Measurements from ENCODE around the gene GALNT2.
A peak's percentile ranks its signal among the peaks of the same experiment; 100 is the strongest.

The GALNT2 gene

GRCh38 chr1:230288641-230289349 lies 221.8 kb downstream of the GALNT2 start:
- H3K36me3 ChIP-seq = no peaks in the 10 kb centered on the region
- TF ChIP-seq, protein P1, sequence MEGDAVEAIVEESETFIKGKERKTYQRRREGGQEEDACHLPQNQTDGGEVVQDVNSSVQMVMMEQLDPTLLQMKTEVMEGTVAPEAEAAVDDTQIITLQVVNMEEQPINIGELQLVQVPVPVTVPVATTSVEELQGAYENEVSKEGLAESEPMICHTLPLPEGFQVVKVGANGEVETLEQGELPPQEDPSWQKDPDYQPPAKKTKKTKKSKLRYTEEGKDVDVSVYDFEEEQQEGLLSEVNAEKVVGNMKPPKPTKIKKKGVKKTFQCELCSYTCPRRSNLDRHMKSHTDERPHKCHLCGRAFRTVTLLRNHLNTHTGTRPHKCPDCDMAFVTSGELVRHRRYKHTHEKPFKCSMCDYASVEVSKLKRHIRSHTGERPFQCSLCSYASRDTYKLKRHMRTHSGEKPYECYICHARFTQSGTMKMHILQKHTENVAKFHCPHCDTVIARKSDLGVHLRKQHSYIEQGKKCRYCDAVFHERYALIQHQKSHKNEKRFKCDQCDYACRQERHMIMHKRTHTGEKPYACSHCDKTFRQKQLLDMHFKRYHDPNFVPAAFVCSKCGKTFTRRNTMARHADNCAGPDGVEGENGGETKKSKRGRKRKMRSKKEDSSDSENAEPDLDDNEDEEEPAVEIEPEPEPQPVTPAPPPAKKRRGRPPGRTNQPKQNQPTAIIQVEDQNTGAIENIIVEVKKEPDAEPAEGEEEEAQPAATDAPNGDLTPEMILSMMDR (IDR thresholded peaks at IDR 0.05; ENCODE audit: low read depth, low read length) = no peak
- H3K4me3 ChIP-seq (ENCODE audit: low read depth, low read length) = no peak overlapping the region
- DNase-seq = no peak
- H3K27me3 ChIP-seq (ENCODE audit: insufficient read depth, low read depth, severe bottlenecking) = no peaks in the 10 kb centered on the region
- no peaks in the 10 kb centered on the region for H3K9me3 ChIP-seq (ENCODE audit: severe bottlenecking)
- no peak overlapping the region for H3K27ac ChIP-seq

DNA sequence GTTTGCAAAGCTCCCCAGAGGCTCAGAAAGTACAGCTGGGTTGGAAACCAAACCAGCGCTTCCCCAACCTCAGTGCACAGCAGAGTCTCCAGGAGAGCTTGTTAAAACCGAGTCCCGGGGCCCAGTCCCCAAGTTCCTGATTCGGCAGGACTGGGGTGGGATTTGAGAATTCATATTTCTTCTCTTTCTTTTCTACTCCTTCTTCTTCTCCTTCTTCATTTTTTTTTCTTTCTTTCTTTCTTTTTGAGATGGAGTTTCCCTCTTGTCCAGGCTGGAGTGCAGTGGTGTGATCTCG lies 222.3 kb downstream of the GALNT2 start:
- Histone ChIP-seq H3K36me3 (no peaks in the 10 kb centered on the region), H3K27me3 (ENCODE audit: insufficient read depth, low read depth, severe bottlenecking) (no peaks in the 10 kb centered on the region), H3K9me3 (ENCODE audit: severe bottlenecking) (no peaks in the 10 kb centered on the region), H3K4me3 (ENCODE audit: low read depth, low read length) (no peak overlapping the region), H3K27ac (no peak overlapping the region)
- no peak for DNase-seq
- TF ChIP-seq, protein P1 (IDR thresholded peaks at IDR 0.05; ENCODE audit: low read depth, low read length) = no peak

- Histone ChIP-seq H3K9me3 (ENCODE audit: severe bottlenecking) (no peaks in the 10 kb centered on the region), H3K4me3 (ENCODE audit: low read depth, low read length) (no peak overlapping the region), H3K27me3 (ENCODE audit: insufficient read depth, low read depth, severe bottlenecking) (no peaks in the 10 kb centered on the region), H3K27ac (peak overlapping the region; percentile 33), H3K36me3 (no peaks in the 10 kb centered on the region)
- DNase-seq = peak; percentile 10
- TF ChIP-seq, protein P1 (IDR thresholded peaks at IDR 0.05; ENCODE audit: low read depth, low read length) = no peak
These were observed 224.9 kb downstream of the GALNT2 start for GRCh38 chr1:230291731-230292620.

DNA sequence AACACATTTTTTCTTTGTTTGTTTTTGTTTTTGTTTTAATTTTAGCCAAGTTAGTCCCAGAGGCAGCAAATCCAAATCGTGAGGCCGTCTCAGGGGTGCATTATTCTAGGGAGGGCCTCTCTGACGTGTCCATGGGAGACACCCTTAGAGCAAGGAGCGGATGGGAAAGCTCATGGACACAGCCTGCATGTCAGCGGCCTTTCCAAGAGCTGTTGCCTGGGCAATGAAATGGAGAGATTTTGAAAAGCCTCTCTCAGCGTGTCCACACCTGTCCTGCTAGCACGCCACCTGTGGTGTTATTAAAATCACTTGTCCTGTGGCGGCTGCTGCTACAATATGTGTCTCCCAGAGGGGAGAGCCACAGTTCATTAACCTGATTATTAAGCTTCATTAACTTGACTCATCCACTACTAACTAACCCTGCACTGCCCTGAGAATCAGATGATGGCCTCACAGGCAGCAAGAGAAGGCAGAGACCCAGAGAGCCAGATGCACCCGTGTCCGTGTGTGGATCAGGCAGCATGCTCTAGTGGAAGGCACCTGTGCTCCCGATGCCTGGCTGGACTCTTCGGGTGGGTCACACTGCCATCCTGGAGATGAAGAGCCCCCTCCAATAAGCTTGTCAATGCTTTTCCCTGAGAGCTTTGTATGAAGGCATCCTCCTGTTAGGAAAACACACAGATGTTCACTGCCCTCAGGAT lies 225.8 kb downstream of the GALNT2 start:
- TF ChIP-seq, protein P1 (IDR thresholded peaks at IDR 0.05; ENCODE audit: low read depth, low read length) = peak; percentile 31; the same call in 1 of the 2 replicates
- Histone ChIP-seq H3K27ac (peak overlapping the region; percentile 33), H3K36me3 (no peaks in the 10 kb centered on the region), H3K27me3 (ENCODE audit: insufficient read depth, low read depth, severe bottlenecking) (no peaks in the 10 kb centered on the region), H3K9me3 (ENCODE audit: severe bottlenecking) (peaks cover 2% of the 10 kb centered on the region), H3K4me3 (ENCODE audit: low read depth, low read length) (no peak overlapping the region)
- DNase-seq = peak; percentile 71

DNA sequence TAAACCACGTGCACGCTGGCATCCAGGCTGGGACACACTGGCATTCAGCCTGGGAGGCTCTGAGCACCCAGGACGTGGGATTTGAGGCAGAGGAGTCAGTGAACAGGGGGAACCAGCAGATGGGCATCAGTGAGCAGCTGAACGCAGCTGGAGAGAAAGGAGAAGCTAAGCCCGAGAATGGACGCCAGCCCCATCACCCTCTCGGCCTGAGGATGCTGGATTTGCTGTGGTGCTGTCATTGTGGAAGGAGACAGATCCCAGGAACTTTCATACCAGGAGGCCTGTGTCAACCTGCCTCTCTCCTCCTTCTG lies 226.3 kb downstream of the GALNT2 start:
- H3K4me3 ChIP-seq (ENCODE audit: low read depth, low read length) = no peak overlapping the region
- no peaks in the 10 kb centered on the region for H3K36me3 ChIP-seq
- H3K27me3 ChIP-seq (ENCODE audit: insufficient read depth, low read depth, severe bottlenecking) = no peaks in the 10 kb centered on the region
- DNase-seq = peak; percentile 10
- TF ChIP-seq, protein P1 (IDR thresholded peaks at IDR 0.05; ENCODE audit: low read depth, low read length) = no peak
- H3K9me3 ChIP-seq (ENCODE audit: severe bottlenecking) = peaks cover 2% of the 10 kb centered on the region
- no peak overlapping the region; the same call in 1 of the 2 replicates for H3K27ac ChIP-seq
